Psoas muscle (tissue), 8 donors: ENCODE results near the gene PREP. TPM values are rescaled to one million over a fixed set of nuclear protein-coding genes. Genes with fewer than 3 reads are reported as not detected.
"Not testable (repeated sequence)": the region's sequence is repeated elsewhere in the genome, so short reads cannot be mapped to it uniquely, and the experiment has no call there.

ENCODE experiments used
- ATAC-seq, 4 donors: fragments of 200-7000 bp; cut with Tn5 transposase; one replicate each; pipeline ENCODE4 v1.9.1; 2020; ENCODE audit warnings: moderate library complexity in 3 of 4, mild to moderate bottlenecking in 2 of 4
- DNase-seq, 2 donors: peaks; one replicate each; pipeline ENCODE4 v3.0.0-alpha.2; 2020
- H3K27ac ChIP-seq: fragments of 200-600 bp; one replicate; pipeline ENCODE4 v1.8.0; 2022
- H3K27me3 ChIP-seq, 3 donors: fragments of 200-600 bp in 1 of 3; one replicate each; pipeline versions ENCODE4 v1.6.1 to v1.8.0; 2013 to 2022; ENCODE audit warnings: low read length in 2 of 3, mild to moderate bottlenecking in 2 of 3, moderate library complexity in 1 of 3; ENCODE audit not compliant: insufficient read depth in 3 of 3
- H3K36me3 ChIP-seq, 2 donors: fragments of 200-600 bp in 1 of 2; one replicate each; pipeline versions ENCODE4 v1.6.1 to v1.8.0; 2013 to 2022; ENCODE audit warnings: low read depth in 1 of 2, mild to moderate bottlenecking in 1 of 2, moderate library complexity in 1 of 2; ENCODE audit not compliant: insufficient read depth in 1 of 2
- H3K4me1 ChIP-seq: fragments of 200-600 bp; one replicate; pipeline ENCODE4 v1.8.0; 2022
- H3K4me3 ChIP-seq: fragments of 200-600 bp; one replicate; pipeline ENCODE4 v1.8.0; 2022; ENCODE audit warnings: mild to moderate bottlenecking
- H3K9me3 ChIP-seq: fragments of 200-600 bp; one replicate; pipeline ENCODE4 v1.8.0; 2022
- CTCF ChIP-seq: fragments of 200-600 bp; IDR thresholded peaks from one replicate; pipeline ENCODE4 v1.8.0; 2022; ENCODE audit warnings: antibody characterized with exemption
- WGBS, 3 donors: extraction: QIAGEN DNeasy Blood & Tissue Kit; methylation state at CpG; one replicate each; pipeline versions ENCODE4 v1.1.6 to v1.1.7; 2013; 5-methylcytosine and 5-hydroxymethylcytosine counted together
- intact Hi-C, 2 donors: fragments of 100-400 bp; cut with DNase I; formaldehyde crosslinking; loops; one replicate each; pipeline versions ENCODE4 v1.11.0 to v1.14.2; 2022
- polyA plus RNA-seq, 3 donors: library from polyadenylated mRNA; stranded (reverse); fragments of 200-250 nt; gene quantifications; one replicate each; pipeline ENCODE4 v1.2.3, GENCODE V29; 2013
- total RNA-seq, 4 donors: library from RNA; stranded (reverse); fragmentation: NEBNext Ultra II Directional in 2 of 4; extraction: Animal tissue kit (Norgen Biotek cat#: 25700) in 2 of 4; gene quantifications; one replicate each; pipeline versions ENCODE4 v1.2.1 to v1.2.4, GENCODE V29; 2021 to 2023
- donor health status: healthy with polysubstance abuse.
- donor health status: DM: no; HTN: no; CAD: no; lungs with moderate emphysema.
- donor health status: Bipolar disorder and iron deficiency.
- donor health status: healthy.
- donor health status: DM: yes; HTN: yes; CAD: no.
- donor health status: DM: no; HTN: no; CAD: no.
- donor health status: DM: no; HTN: no; CAD: no.
- donor health status: DM: yes; HTN: yes; CAD: no.

The PREP gene
- total and polyA plus RNA-seq, 7 donors, result 31.4 to 67.0 (median 50.1) TPM

DNA sequence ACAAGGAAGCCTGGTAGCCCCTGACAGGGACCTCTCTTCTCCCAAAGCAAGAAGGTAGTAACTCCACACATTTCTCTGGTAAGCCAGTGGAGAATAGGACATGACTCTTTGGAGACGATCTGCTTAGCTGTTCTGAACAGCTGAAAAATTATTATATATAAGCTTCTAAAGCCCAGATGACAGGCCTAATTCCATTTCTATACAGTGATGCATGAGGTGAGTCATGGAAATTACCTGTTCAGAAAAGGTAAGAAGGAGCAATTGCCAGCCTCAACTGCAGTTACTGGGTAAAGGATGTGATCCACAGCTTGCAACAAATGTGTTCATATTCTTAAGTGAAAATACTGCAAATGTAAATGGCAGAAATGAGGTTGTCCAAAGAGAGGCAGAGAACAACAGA lies 54.0 kb downstream of the PREP start:
- 82 to 90% (median 85%) methylated on average over 1 of the region's 1 CpG for WGBS, 3 donors
- Histone ChIP-seq H3K4me1 (peaks cover 20% of the 10 kb centered on the region), H3K4me3 (no peak overlapping the region), H3K27me3 (no peaks in the 10 kb centered on the region), H3K9me3 (no peaks in the 10 kb centered on the region), H3K36me3 (peaks cover 5 to 64% of the 10 kb centered on the region in 2 donors), H3K27ac (no peak overlapping the region)
- no peak for TF ChIP-seq CTCF
- intact Hi-C loops, result no loop called here
- DNase-seq (no peak), ATAC-seq (no peak)

GRCh38 chr6:105346052-105346451 lies 56.8 kb downstream of the PREP start:
- Histone ChIP-seq H3K36me3 (peaks cover 3 to 38% of the 10 kb centered on the region in 2 donors), H3K27ac (peak overlapping the region; percentile 85), H3K27me3 (no peaks in the 10 kb centered on the region), H3K9me3 (no peaks in the 10 kb centered on the region), H3K4me1 (peaks cover 20% of the 10 kb centered on the region), H3K4me3 (no peak overlapping the region)
- TF ChIP-seq CTCF, result no peak
- ATAC-seq (peak; percentile 74 to 92 (median 86)), DNase-seq (no peak)
- intact Hi-C loops, result no loop called here
- 39 to 55% (median 39%) methylated on average over 3 of the region's 3 CpGs for WGBS, 3 donors

- no peak for DNase-seq
- WGBS, 3 donors, result 31 to 46% (median 31%) methylated on average over 4 of the region's 4 CpGs
- Histone ChIP-seq H3K9me3 (no peaks in the 10 kb centered on the region), H3K27ac (peak overlapping the region; percentile 85), H3K36me3 (peaks cover under 1 to 33% of the 10 kb centered on the region in 2 donors), H3K4me1 (peaks cover 20% of the 10 kb centered on the region), H3K4me3 (no peak overlapping the region), H3K27me3 (no peaks in the 10 kb centered on the region)
- intact Hi-C loops, result no loop called here
- no peak for TF ChIP-seq CTCF
- ATAC-seq, result peak; percentile 85 to 95 (median 92)
Measured at GRCh38 chr6:105345506-105345905, 57.4 kb downstream of the PREP start.

- ATAC-seq, result no peak
- Histone ChIP-seq H3K4me1 (peaks cover 23% of the 10 kb centered on the region), H3K36me3 (peaks cover 0 to 27% of the 10 kb centered on the region in 2 donors), H3K27me3 (no peaks in the 10 kb centered on the region), H3K4me3 (no peak overlapping the region), H3K9me3 (no peaks in the 10 kb centered on the region), H3K27ac (peak overlapping the region; percentile 85)
- TF ChIP-seq CTCF, result no peak
- 78 to 89% (median 80%) methylated on average over 2 of the region's 2 CpGs for WGBS, 3 donors
- intact Hi-C loops, result no loop called here
- no peak for DNase-seq
Measured at GRCh38 chr6:105344881-105345370, 58.0 kb downstream of the PREP start.

DNA sequence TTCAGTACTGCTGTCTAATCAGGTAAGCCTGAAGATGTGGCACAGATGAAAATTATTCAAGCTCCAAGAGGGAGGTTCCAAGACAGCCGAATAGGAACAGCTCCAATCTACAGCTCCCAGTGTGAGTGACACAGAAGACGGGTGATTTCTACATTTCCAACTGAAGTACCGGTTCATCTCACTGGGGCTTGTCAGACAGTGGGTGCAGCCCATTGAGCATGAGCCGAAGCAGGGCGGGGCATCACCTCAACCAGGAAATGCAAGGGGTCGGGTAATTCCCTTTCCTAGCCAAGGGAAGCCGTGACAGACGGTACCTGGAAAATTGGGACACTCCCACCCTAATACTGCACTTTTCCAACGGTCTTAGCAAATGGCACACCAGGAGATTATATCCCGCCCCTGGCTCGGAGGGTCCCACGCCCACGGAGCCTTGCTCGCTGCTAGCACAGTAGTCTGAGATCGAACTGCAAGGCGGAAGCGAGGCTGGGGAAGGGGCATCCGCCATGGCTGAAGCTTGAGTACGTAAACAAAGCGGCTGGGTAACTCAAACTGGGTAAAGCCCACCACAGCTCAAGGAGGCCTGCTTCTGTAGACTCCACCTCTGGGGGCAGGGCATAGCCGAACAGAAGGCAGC lies 64.4 kb downstream of the PREP start:
- WGBS, 3 donors, result 91 to 96% (median 96%) methylated on average over 21 of the region's 21 CpGs

More for the DNA sequence above, 64.4 kb downstream of the PREP start:
- DNase-seq, H3K27ac ChIP-seq, intact Hi-C loops, H3K4me3 ChIP-seq, H3K36me3 ChIP-seq, ATAC-seq, H3K27me3 ChIP-seq, H3K9me3 ChIP-seq: not testable (repeated sequence)
- H3K4me1 ChIP-seq, result peaks cover 18% of the 10 kb centered on the region
